ENCODE data around the gene ATXN1. TPM values are rescaled to one million over a fixed set of nuclear protein-coding genes. Genes with fewer than 3 reads are reported as not detected.

The ATXN1 gene
- total and polyA plus RNA-seq, 2 of the 8 experiments (the other 6 are each of a cell fraction or from before 2014, with no cell fraction given), result 1.6 to 4.0 TPM

- TF ChIP-seq EZH2 (IDR thresholded peaks at IDR 0.05; ENCODE audit: low read depth, low read length, severe bottlenecking), result no peak
- TF ChIP-seq SUZ12 (IDR thresholded peaks at IDR 0.05; ENCODE audit: low read length), result no peak
- TF ChIP-seq CBX5 (IDR thresholded peaks at IDR 0.05; ENCODE audit: low read depth, low read length), result no peak
- TF ChIP-seq RXRA (IDR thresholded peaks at IDR 0.05; ENCODE audit: insufficient read depth, low read depth, low read length), result no peak
- TF ChIP-seq SIN3A (conservative IDR thresholded peaks at IDR 0.05 in 1 of 2, IDR thresholded peaks at IDR 0.05 in 1 of 2; ENCODE audit: low read depth in 1 of 2, low read length in 2 of 2), result no peak
Observed at GRCh38 chr6:16412982-16413381, 348.3 kb downstream of the ATXN1 start (continued).
